Activated CD4-positive, alpha-beta T cell treated with anti-CD3 and anti-CD28 coated beads, Interleukin-2, Interleukin-6, amounts not matched to agents 100 ng/mL and 50 ng/mL, durations not matched to agents 16 hours and 8 hours (primary cell): ENCODE measurements around the gene PRRG4.
"Not testable (repeated sequence)": the region's sequence is repeated elsewhere in the genome, so short reads cannot be mapped to it uniquely, and the experiment has no call there.

Experiments used
- DNase-seq: peaks from one replicate; pipeline ENCODE4 v3.0.0-alpha.2; 2020

Gene PRRG4

DNA sequence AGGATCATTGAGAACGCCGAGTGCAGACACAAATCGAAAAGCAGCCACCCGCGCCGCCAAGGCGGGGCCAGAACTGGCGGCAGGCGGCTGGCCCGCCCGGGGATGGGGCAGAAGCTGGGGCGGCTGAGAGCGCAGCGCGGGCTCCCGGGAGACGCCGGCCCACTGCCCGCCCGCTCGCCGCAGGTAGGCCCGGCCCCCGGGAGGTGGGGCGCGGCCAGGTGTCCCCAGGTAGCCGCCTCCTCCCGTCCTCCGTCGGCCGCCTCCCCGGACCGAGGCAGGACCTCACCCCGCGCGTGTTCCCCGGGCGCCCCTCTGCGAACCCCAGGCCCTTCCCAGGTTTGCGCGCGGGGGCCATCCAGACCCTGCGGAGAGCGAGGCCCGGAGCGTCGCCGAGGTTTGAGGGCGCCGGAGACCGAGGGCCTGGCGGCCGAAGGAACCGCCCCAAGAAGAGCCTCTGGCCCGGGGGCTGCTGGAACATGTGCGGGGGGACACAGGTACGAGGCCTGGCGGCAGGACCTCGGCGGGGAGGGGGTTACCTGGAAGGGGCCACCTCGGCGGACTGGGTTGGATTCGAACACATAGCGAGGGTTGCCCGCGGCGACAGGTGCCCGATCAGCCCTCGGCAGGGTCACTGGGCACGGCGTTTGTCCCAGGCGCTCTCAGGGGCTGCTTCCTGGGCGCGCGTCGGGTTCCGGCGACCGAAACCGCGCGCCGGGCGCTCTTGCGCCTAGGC, at the start of gene PRRG4:
Gene PRRG4 (plus strand): TSS at position 248 of the 733 bp plus-strand sequence. CDS start 603 bp downstream, outside the sequence.
- peak; percentile 64 for DNase-seq

DNA sequence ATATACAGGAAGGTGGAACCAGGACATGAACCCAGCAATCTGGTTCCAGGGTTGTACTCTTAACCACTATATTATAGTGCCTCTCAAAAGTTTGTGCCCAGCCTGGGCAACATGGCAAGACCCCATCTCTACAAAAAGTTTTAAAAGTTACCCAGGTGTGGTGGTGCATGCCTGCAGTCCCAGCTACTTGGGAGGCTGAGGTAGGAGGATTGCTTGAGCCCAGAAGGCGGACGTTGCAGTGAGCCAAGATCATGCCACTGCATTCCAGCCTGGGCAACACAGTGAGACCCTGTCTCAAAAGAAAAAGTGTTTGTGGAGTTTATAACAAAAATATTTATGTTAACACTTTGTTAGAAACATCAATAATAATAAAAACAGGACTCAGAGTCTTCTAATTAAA, 48.9 kb upstream of the PRRG4 start:
- DNase-seq: not testable (repeated sequence)

DNA sequence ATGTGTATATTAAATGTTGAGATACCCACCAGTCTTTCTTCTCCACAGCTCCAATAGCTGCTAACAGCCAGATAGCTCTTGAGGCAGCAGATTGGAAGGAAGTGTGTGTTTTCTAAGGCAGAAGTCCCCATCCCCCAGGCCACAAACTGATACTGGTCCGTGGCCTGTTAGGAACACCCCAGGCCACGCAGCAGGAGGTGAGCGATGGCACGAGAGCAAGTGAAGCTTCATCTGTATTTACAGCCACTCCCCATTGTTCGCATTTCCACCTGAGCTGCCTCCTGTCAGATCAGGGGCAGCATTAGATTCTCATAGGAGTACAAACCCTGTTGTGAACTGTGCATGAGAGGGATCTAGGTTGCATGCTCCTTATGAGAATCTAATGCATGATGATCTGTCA, 48.0 kb upstream of the PRRG4 start:
- no peak for DNase-seq

DNA sequence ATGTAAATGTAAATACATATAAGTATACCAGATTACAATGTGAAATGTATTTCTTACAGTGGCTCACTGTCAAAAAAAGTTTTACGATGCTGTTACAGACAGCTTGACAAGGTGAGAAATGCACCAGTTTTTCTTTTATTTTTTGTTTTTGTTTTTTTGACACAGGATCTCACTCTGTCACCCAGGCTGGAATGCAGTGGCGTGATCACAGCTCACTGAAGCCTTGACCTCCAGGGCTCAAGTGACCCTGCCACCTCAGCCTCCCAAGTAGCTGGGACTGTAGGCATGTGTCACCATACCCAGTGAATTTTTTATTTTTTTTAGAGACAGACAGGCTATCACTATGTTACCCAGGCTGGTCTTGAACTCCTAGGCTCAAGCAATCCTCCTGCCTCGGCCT, 44.5 kb upstream of the PRRG4 start:
- no peak for DNase-seq

DNA sequence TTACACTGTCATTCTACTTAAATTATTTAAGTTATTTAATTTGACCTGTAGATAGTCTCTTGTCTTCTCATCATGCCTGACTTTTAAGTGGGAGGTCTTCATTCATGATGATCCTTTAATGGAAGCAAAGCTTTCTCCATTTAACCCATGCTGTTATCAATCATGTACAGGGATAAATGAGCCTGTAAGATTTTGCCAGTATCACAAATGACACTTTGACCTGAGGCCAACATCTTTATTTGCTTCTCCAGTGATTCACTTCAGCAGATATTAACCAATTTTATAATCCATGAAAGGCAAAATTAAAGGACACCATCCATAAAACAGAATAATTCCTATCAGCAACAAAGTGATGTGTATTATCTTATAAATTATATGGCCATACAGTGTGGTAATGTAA, 42.9 kb upstream of the PRRG4 start:
- DNase-seq: no peak

DNA sequence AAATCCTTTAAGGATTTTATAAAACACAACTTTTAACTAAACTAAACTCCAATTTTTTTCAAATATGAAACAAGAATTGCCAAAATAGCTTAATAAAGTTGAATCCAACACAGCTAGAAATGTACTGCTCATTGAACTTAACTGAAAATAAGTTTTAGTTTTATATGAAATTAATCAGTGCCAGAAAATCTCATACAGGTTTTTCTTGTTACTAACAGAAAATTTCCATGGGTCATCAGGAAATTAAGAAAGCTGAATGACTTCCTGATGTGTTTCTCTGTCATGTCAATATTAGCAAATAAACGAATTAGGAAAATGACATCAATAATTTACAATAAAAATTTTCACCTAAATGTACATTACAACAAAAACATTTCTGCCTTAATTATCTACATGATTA, 38.8 kb upstream of the PRRG4 start:
- DNase-seq: no peak

DNA sequence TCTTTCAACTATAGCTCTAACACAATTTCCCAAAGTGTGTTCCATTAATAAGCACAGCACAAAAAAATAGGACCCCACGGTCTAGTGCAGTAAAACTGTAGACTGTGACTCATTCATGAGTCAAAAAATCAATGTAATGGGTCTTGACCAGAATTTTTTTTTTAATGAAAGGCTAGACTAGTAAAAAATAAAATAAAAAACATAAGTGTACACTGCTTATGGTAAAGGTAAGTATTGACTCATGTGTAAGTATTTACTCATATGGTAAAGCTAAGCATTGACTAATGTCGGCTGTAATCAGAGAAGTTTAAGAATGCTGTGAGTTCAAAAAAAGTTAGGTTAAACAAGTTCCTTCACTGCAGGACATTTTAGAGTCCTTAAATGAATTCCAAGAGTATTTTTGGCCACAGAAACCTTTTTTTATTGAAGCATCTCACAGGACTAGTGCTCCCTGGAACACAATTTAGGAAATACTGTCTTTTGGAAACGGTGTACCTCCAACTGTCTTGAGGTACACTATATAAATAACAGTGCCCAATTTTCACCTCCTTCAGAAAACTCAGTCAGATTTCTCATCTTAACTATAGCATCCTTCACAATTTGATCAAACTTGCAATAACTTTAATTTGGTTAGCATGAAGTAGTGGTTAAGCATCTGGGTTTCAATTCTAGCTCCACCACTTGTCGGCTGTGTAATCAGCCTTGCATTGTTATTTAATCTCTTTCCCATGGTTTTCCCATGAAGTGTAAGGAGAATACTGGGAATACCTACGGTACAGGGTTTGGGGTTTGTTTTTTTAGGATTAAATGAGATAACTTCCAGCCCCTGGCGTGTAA, 37.4 kb upstream of the PRRG4 start:
- DNase-seq: no peak

DNA sequence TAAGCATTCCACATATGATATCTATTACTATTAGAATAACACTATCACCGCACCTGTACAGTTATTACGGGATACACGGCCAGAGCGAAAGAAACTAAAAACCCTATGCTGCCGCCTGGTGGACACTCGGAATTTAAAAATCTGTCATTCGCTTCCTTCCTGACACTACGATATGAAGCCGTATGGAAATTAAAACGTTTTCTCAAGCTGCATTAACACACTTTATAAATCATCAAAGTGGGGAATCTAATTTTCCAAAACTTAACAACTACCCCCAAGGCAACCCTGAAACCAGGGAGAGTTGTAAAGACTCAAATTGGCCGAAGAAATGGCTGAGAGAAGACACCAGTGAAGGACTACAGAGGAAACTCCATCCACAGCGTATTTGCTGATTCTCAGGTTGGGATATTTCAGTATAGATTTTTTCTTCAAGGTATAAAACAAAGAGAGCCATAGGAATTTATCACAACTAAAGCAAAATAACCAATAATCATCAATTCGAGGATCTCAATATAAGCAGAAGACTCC, 36.7 kb upstream of the PRRG4 start:
- DNase-seq: peak; percentile 66

DNA sequence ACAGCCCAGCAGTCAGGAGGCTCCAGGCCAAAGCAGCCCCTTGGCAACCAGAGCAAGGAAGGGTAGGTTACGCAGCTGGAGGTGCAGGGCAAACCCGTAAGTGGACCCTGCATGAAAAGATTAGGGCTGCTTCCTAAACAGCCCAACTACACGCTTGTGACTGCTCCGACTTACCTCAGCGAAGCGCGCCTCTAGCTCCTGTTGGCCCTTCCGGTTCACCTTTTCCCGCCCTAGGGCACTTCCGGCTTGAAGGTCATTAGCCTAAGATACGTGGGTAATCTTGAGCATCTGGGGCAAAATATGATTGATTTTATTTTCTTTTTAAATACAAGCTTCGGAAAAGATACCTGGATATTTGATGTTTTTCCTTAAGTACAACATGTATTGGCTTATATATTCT, 35.3 kb upstream of the PRRG4 start, which contains the start of gene CCDC73:
Gene CCDC73 (minus strand): TSS at position 224 of the 400 bp plus-strand sequence. CDS start 34,419 bp downstream, outside the sequence.
- DNase-seq: no peak

DNA sequence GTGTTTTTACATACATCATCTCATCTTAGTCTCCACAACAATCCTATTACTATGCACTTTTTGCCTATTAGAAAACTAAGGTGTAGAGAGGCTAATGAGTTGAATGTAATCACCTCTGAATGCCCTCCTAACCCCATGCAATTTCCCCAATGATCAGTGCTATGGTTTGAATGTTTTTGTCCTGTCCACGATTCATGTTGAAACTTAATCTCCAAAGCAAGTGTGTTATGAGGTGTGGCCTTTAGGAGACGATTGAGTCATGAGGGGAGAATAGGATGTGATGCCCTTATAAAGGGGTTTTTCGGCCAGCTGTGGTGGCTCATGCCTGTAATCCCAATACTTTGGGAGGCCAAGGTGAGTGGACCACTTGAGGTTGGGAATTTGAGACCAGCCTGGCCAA, 33.3 kb upstream of the PRRG4 start:
- no peak for DNase-seq

DNA sequence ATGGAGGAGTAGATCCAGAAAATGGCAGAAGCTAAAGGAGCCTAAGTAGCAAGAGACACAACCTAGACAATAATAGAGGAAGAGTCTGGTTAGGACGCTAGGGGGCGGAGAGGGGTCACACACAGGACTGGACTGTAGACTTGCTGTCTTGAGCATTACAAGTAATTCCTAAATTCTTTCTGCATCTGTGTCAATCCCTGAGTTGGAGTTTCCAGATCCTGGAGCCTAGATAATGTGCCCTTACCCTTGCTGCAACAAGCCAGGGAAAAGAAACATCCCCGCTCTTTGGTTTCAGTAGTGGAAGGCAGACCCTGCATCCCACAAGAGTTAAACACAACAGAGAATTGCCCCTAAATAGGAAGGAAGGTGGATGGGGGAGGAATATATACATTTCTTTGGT, 20.4 kb upstream of the PRRG4 start:
- DNase-seq: peak; percentile 76

DNA sequence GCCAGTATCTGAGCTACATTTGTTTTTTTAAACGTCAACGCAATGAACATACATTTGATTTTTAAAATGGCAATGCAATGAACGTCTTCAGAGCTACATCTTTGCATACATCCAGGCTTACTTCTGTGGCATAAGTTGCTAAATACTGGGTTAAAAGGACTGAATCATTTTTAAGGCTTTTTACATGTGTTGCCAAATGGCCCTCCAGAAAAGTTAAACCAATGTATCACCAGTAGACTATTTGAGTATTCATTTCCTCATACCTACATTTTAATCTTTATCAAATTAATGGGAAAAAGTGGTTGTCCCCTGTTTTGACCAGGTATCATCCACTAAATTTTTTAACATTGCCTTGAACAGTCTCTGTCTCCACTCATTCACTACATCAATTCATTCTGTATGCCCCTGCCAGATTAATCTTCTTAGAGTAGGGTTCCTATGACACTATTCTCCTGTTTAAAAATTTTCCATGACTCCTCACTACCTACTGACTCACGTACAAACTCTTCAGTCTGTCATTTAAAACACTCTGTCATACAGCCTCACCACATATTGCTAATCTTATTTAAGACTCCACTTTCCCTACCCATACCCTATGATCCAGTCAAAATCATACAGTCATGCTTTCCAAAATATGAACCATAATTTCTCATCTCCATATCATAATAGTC, 12.4 kb upstream of the PRRG4 start:
- no peak for DNase-seq

DNA sequence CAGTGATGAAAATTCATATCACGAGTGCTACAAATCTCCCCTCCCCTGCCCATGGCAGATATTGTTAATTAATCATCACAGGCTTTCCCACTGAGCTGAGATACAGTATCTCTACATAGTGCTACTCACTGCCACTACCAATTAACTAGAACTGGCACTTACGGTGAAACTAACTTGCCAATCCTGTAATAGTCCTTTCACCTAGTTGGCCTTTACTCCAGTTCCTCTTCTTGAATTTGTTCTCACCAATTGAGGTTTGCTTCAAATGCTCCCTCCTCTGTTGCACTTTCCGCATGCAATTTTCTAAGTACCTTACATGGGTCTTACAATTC, 11.9 kb upstream of the PRRG4 start:
- DNase-seq: no peak

DNA sequence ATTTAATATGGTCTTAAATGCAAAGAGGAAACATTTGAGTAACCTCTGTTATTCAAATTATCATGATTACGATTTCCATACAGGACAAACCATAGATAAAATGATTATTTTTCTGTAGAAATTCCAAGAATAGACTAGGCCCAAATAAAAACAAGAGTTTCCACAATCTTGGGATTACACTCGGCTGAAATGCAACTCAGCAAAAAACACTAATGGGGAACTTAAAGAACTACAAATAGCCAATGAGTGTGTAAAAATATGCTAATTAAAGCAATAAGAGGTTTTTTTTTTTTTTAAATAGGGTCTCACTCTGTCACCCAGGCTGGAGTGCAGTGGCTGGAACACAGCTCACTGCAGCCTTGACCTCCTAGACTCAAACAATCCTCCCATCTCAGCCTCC, 10.5 kb upstream of the PRRG4 start:
- DNase-seq: no peak

DNA sequence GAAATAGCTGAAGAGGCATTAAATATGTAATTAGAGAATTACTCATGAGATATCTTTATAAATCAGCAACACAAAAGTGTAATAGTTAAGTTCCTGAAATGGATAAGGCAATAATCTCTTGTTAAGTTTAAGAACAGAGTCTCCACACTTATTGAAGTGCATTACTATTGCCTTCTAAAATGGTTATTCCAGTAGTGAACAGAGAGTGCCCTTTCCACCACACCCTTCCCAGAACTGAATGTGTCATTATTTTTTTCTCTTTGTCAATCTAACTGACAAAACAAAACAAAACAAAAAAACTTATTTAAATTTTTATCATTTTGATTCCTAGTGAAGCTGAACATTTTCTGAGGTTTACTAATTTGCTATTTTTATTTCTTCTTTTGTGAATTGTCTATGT, 9.2 kb upstream of the PRRG4 start:
- no peak for DNase-seq

DNA sequence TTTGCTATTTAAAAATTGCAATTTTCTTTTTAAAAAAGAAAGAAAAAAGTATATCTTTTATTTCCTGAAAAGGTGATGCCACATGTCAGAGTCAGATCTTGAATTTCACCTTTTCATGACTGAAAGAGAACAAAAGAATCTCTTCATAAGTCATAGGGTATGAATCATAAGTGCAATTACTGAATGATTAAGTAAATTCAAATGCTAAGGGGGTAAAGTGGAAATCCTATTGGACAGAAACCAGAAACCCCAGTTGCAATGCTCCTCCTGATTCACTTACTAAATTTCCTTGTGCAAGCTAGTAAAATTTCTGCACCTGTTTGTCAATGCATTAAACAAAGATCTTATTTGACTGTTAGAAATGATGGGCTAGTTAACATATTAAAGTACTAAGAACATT, 8.2 kb upstream of the PRRG4 start:
- peak; percentile 40 for DNase-seq

DNA sequence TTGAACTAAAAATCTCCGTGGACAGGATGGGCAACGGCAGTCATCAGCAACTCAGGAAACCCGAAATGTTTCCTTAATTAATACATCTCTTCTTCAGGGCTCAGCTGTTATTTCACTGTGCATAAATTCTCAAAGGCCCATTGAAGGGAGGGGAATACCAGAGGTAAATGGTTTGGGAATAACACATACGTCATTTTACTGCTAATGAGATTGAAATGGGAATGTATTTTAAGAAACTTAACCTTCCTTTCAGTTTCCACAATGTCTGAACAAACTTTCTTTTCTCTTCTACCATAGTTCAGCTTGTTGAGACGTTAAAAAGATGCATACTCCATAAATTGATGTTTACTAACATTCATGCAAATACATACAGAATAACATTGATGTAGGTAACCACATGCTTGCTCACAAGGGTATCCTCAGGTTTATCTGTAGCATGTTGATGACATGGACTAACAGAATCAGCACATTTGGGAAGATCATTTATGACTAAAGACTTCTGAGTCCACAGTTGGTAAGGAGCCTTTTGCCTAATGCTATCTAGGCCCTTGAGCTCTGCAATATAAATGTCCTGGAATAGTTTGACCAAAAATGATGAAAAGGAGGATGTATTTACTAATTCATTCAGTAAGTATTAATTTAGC, 7.7 kb upstream of the PRRG4 start:
- no peak for DNase-seq

DNA sequence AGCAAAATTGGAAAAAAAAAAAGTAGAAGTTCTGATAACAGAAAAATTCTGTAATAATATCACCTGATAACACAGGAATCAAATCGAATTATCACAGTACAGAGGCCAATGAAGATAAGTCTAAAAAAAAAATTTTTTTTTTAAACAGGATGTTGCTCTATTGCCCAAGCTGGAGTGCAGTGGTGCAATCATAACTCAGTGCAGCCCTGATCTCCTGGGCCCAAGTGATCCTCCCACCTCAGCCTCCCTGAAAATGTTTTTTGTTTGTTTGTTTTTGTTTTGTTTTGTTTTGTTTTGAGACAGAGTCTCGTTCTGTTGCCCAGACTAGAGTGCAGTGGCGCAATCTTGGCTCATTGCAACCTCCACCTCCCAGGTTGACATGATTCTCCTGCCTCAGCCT, 6.1 kb upstream of the PRRG4 start:
- DNase-seq: not testable (repeated sequence)

DNA sequence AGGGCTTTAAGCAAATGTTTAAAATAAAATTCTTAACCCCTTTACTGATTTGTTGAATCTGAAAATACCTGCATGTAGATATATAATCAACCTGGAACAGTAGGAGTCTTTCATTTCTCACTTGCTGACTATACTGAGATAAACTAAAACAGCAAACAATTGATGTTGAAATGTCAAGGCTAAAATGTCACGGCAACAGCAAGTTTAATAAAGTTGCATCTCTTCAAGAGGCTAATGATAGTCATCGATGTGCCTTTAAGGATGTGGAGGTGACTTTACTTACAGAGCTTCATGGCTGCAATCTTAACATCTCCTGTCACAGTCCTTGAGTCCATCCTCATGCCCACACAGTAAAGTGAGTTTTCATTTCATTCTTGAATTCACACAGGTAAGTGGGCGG, 3.6 kb upstream of the PRRG4 start:
- no peak for DNase-seq

DNA sequence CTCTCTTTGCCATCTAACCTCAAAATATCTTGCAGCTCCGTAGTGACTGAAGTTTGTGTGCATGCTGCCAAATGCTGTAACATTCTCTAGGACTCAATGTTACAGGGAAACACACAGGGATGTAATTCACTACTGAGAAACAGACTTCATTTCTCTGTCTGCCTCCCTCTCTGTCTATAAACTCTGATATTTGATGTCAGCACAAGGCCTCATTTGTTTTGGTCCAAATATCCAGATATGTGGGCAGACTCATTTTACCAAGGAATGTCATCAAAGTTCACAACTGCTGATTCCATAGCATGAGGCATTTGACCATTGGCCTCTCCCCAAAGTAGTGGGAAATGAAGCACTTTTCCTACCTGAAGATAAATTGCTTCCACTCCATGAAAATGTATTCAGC, 2.5 kb upstream of the PRRG4 start:
- no peak for DNase-seq

DNA sequence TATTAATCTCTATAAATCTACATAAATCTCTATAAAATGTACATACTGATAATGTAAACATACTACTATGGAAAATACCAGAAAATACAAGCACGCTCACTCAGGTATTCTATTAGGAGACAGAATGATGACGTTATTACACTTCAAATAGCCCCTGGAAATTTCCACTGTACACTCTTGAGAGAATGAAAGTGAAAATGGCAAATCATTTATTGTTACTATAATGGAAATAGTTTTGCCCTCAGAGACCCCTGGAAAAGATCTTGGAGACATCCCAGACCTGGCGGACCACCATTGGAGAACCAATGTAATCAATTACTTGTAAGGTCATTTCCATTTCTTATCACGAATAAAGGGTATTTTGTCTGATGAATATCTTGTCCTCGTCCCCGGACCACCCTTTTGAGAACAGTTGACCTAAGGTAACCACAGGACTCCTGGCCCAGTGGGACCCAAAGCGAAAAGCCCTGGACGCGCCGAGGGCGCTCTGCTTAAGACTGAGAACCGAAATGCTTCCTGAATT, 509 bp upstream of the PRRG4 start:
- no peak for DNase-seq

DNA sequence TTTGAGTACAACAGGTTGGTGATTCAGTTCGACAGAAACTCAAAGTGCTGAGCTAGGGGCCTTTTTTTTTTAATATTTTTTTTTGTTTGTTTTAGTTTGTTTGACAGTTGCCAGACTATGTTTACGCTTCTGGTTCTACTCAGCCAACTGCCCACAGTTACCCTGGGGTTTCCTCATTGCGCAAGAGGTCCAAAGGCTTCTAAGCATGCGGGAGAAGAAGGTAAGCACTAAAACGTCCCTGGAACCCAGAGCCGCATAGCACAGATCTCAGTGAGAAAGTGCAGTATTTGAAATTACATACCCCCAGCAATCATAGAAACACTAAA, 649 bp downstream of the PRRG4 start:
- DNase-seq: no peak

DNA sequence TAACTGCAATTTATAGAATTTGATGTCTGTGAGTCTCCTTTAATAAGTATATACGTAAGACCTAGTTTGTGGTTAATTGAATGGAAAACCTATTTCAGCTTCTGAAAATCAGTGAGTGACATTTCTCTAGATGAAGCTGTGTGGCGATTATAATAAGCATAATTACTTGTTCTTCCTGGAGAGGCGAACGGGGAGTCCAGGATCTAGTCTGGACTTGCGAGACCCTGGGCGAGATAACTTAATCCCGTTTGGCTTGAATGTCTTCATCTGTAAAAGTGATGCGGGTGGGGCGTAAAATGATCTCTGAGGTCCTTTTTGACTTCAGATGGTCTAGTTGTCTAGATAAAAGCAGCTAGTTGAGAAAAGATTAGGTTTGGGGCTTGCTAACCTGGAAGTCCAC, 1.1 kb downstream of the PRRG4 start:
- DNase-seq: no peak
